Thoracic aorta (tissue), 2 donors: ENCODE data around the gene M1AP. TPM values are rescaled to one million over a fixed set of nuclear protein-coding genes. Genes with fewer than 3 reads are reported as not detected.

Source experiments
- ATAC-seq: fragments of 150-250 bp; one replicate; pipeline ENCODE4 v1.8.0; 2017; ENCODE audit warnings: low read depth; ENCODE audit not compliant: insufficient number of reproducible peaks, low FRiP score
- DNase-seq: peaks from one replicate; pipeline ENCODE4 v3.0.0-alpha.2; 2020; ENCODE audit warnings: low spot score
- H3K27ac ChIP-seq, 2 donors: fragments of 200-600 bp; sonication (generic); 1 replicate in 1 of 2; 2 replicates in 1 of 2; pipeline ENCODE4 v1.5.1; 2016; ENCODE audit warnings: mild to moderate bottlenecking in 2 of 2, moderate library complexity in 2 of 2
- H3K27me3 ChIP-seq: fragments of 200-600 bp; sonication (generic); replicated peaks from 2 replicates; pipeline ENCODE4 v1.6.0; 2016; ENCODE audit warnings: mild to moderate bottlenecking; ENCODE audit not compliant: insufficient read depth
- H3K36me3 ChIP-seq: fragments of 200-600 bp; sonication (generic); one replicate; pipeline ENCODE4 v1.5.1; 2016
- H3K4me1 ChIP-seq, 2 donors: fragments of 200-600 bp; sonication (generic); 1 replicate in 1 of 2; 2 replicates in 1 of 2; pipeline versions ENCODE4 v1.5.1 to v1.6.0; 2016; ENCODE audit warnings: low read depth in 2 of 2, mild to moderate bottlenecking in 1 of 2; ENCODE audit not compliant: control insufficient read depth in 1 of 2
- H3K4me3 ChIP-seq: fragments of 200-600 bp; sonication (generic); 2 replicates; pipeline ENCODE4 v1.5.1; 2016; ENCODE audit warnings: mild to moderate bottlenecking
- H3K9me3 ChIP-seq: fragments of 200-600 bp; sonication (generic); 2 replicates; pipeline ENCODE4 v1.5.1; 2016
- CTCF ChIP-seq: fragments of 200-600 bp; sonication (generic); IDR thresholded peaks from one replicate; pipeline ENCODE4 v1.5.1; 2019; ENCODE audit warnings: antibody characterized with exemption
- total RNA-seq, 2 donors: library from RNA; depleted of rRNA; stranded (reverse); fragments of >200 nt; gene quantifications; one replicate each; pipeline versions ENCODE4 v1.1.0 to v1.2.3, GENCODE V29; 2016

Gene M1AP
- total RNA-seq, 2 donors from 2014 or later: 4.5 TPM; not detected in 1

DNA sequence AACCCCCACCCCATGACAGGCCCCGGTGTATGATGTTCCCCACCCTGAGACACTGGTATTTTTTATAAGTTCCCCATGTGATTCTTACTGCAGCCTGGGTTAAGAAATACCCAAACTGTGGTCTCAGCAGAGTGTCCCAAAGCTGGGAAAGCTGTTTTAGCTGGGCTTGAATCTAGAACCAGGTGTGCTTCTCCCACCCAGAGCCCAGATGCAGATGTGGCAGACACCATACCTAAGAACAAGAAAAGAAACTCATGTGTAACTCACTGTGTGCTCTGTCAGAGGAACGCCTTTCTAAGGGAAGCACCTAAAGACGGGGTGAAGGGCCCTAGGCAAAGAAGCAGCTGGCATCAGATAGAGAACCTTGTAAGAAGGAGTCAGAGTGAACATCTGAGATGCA lies 69.7 kb downstream of the M1AP start:
- H3K27ac ChIP-seq: no peak overlapping the region
- no peaks in the 10 kb centered on the region for H3K27me3 ChIP-seq
- no peak for TF ChIP-seq CTCF
- ATAC-seq: no peak
- no peak overlapping the region for H3K4me3 ChIP-seq
- H3K4me1 ChIP-seq: peaks cover 0 to 4% of the 10 kb centered on the region in 2 donors
- H3K9me3 ChIP-seq: no peaks in the 10 kb centered on the region
- no peak for DNase-seq
- H3K36me3 ChIP-seq: no peaks in the 10 kb centered on the region

- no peak overlapping the region for H3K27ac ChIP-seq
- no peak overlapping the region for H3K4me3 ChIP-seq
- no peaks in the 10 kb centered on the region for H3K36me3 ChIP-seq
- H3K9me3 ChIP-seq: no peaks in the 10 kb centered on the region
- H3K4me1 ChIP-seq: no peaks in the 10 kb centered on the region
- TF ChIP-seq CTCF: no peak
- ATAC-seq (no peak), DNase-seq (no peak)
- H3K27me3 ChIP-seq: no peaks in the 10 kb centered on the region
These were observed 70.7 kb downstream of the M1AP start for GRCh38 chr2:74577448-74577847.

GRCh38 chr2:74576863-74577229 lies 71.3 kb downstream of the M1AP start:
- no peak for DNase-seq

GRCh38 chr2:74576211-74576862 lies 71.8 kb downstream of the M1AP start:
- no peaks in the 10 kb centered on the region for H3K4me1 ChIP-seq
- ATAC-seq: no peak
- no peak for DNase-seq
- H3K4me3 ChIP-seq: no peak overlapping the region
- TF ChIP-seq CTCF: no peak
- H3K36me3 ChIP-seq: no peaks in the 10 kb centered on the region
- no peak overlapping the region for H3K27ac ChIP-seq
- no peaks in the 10 kb centered on the region for H3K9me3 ChIP-seq
- H3K27me3 ChIP-seq: no peaks in the 10 kb centered on the region

More at GRCh38 chr2:74576863-74577229, 71.3 kb downstream of the M1AP start:
- Histone ChIP-seq H3K9me3 (no peaks in the 10 kb centered on the region), H3K27me3 (no peaks in the 10 kb centered on the region), H3K4me1 (no peaks in the 10 kb centered on the region), H3K36me3 (no peaks in the 10 kb centered on the region), H3K4me3 (no peak overlapping the region), H3K27ac (no peak overlapping the region)
- ATAC-seq: no peak
- no peak for TF ChIP-seq CTCF

- ATAC-seq (no peak), DNase-seq (no peak)
- Histone ChIP-seq H3K36me3 (no peaks in the 10 kb centered on the region), H3K4me3 (no peak overlapping the region), H3K9me3 (no peaks in the 10 kb centered on the region), H3K27ac (no peak overlapping the region), H3K27me3 (no peaks in the 10 kb centered on the region), H3K4me1 (no peaks in the 10 kb centered on the region)
- TF ChIP-seq CTCF: no peak
These were observed 72.8 kb downstream of the M1AP start for GRCh38 chr2:74575320-74575719.
